Esophagus muscularis mucosa (tissue), 4 donors: ENCODE results near the gene LRRC3. TPM values are rescaled to one million over a fixed set of nuclear protein-coding genes. Genes with fewer than 3 reads are reported as not detected.
"Not testable (repeated sequence)": the region's sequence is repeated elsewhere in the genome, so short reads cannot be mapped to it uniquely, and the experiment has no call there.

Source experiments
- DNase-seq: peaks from one replicate; pipeline ENCODE4 v3.0.0-alpha.2; 2017; ENCODE audit errors: extremely low spot score
- H3K27ac ChIP-seq, 4 donors: fragments of 200-600 bp; sonication (generic); replicated peaks in 1 of 4; 1 replicate in 3 of 4; 2 replicates in 1 of 4; pipeline ENCODE4 v1.5.1; 2016 to 2019; ENCODE audit warnings: mild to moderate bottlenecking in 1 of 4
- H3K27me3 ChIP-seq, 4 donors: fragments of 200-600 bp; sonication (generic); one replicate each; pipeline versions ENCODE4 v1.5.1 to v1.6.0; 2016 to 2019
- H3K36me3 ChIP-seq, 4 donors: fragments of 200-600 bp; sonication (generic); one replicate each; pipeline ENCODE4 v1.5.1; 2016 to 2019
- H3K4me1 ChIP-seq, 4 donors: fragments of 200-600 bp; sonication (generic); one replicate each; pipeline ENCODE4 v1.5.1; 2016 to 2019
- H3K4me3 ChIP-seq, 4 donors: fragments of 200-600 bp; sonication (generic); 1 replicate in 2 of 4; 2 replicates in 2 of 4; pipeline ENCODE4 v1.5.1; 2016 to 2019; ENCODE audit warnings: mild to moderate bottlenecking in 4 of 4, moderate library complexity in 1 of 4
- H3K9me3 ChIP-seq, 4 donors: fragments of 200-600 bp; sonication (generic); 1 replicate in 3 of 4; 2 replicates in 1 of 4; pipeline ENCODE4 v1.5.1; 2016 to 2019
- CTCF ChIP-seq, 3 experiments: fragments of 200-600 bp in 2 of 3; fragments of 450-650 bp in 1 of 3; sonication (generic) in 2 of 3; IDR thresholded peaks; one replicate each; pipeline ENCODE4 v1.5.1; 2017 to 2019; ENCODE audit warnings: antibody characterized with exemption in 3 of 3, mild to moderate bottlenecking in 2 of 3, moderate library complexity in 1 of 3
- EP300 ChIP-seq: sonication (generic); formaldehyde crosslinking; IDR thresholded peaks from one replicate; pipeline ENCODE4 v1.6.1; 2017; ENCODE audit warnings: antibody characterized with exemption
- POLR2A ChIP-seq: fragments of 450-650 bp; IDR thresholded peaks from one replicate; pipeline ENCODE4 v1.6.1; 2017; ENCODE audit warnings: antibody characterized with exemption, moderate library complexity, mild to moderate bottlenecking, low read depth
- POLR2AphosphoS5 ChIP-seq, 2 donors: sonication (generic); formaldehyde crosslinking; IDR thresholded peaks; one replicate each; pipeline ENCODE4 v1.6.1; 2017; ENCODE audit warnings: antibody characterized with exemption in 2 of 2
- WGBS: methylation state at CpG from one replicate; pipeline ENCODE4 v1.1.5; 2018; 5-methylcytosine and 5-hydroxymethylcytosine counted together
- intact Hi-C: fragments of 100-400 bp; cut with DNase I; formaldehyde crosslinking; loops from one replicate; pipeline ENCODE4 v1.15.1; 2023
- total RNA-seq, 4 donors: library from RNA; depleted of rRNA; stranded (reverse); fragments of >200 nt; gene quantifications; one replicate each; pipeline versions ENCODE4 v1.1.0 to v1.2.1, GENCODE V29; 2016

The LRRC3 gene
- total RNA-seq, 4 donors from 2014 or later, result 3.3 to 6.6 (median 5.3) TPM

GRCh38 chr21:44416193-44416592, 39.1 kb upstream of the LRRC3 start:
- DNase-seq, result no peak
- WGBS, result 85% methylated on average over 6 of the region's 8 CpGs

GRCh38 chr21:44417621-44418107, 37.6 kb upstream of the LRRC3 start:
- DNase-seq, H3K27ac ChIP-seq, H3K9me3 ChIP-seq, intact Hi-C loops, H3K36me3 ChIP-seq, H3K4me1 ChIP-seq, H3K4me3 ChIP-seq: not testable (repeated sequence)
- 86% methylated on average over 18 of the region's 21 CpGs for WGBS
- peaks cover 0 to 54% (median 0%) of the 10 kb centered on the region in 4 donors for H3K27me3 ChIP-seq

More at GRCh38 chr21:44416193-44416592, 39.1 kb upstream of the LRRC3 start:
- H3K27ac ChIP-seq, result no peak overlapping the region
- peaks cover 0 to 54% (median 0%) of the 10 kb centered on the region in 4 donors for H3K27me3 ChIP-seq
- H3K36me3 ChIP-seq, result no peaks in the 10 kb centered on the region
- H3K4me3 ChIP-seq, result no peak overlapping the region
- no peaks in the 10 kb centered on the region for H3K4me1 ChIP-seq
- TF ChIP-seq POLR2AphosphoS5 (IDR thresholded peaks at IDR 0.05) (no peak), CTCF (IDR thresholded peaks at IDR 0.05) (no peak), POLR2A (no peak), EP300 (no peak)
- no peaks in the 10 kb centered on the region for H3K9me3 ChIP-seq
- intact Hi-C loops, result no loop called here

- no peaks in the 10 kb centered on the region for H3K4me1 ChIP-seq
These were observed 37.0 kb upstream of the LRRC3 start for GRCh38 chr21:44418108-44418875.

GRCh38 chr21:44418876-44419230, 36.5 kb upstream of the LRRC3 start:
- Histone ChIP-seq H3K4me3 (no peak overlapping the region), H3K36me3 (no peaks in the 10 kb centered on the region), H3K27ac (no peak overlapping the region), H3K4me1 (no peaks in the 10 kb centered on the region), H3K9me3 (no peaks in the 10 kb centered on the region), H3K27me3 (peaks cover 0 to 50% (median 0%) of the 10 kb centered on the region in 4 donors)
- WGBS, result 100% methylated on average over 4 of the region's 8 CpGs
- TF ChIP-seq POLR2AphosphoS5 (IDR thresholded peaks at IDR 0.05) (no peak), POLR2A (no peak), EP300 (no peak), CTCF (IDR thresholded peaks at IDR 0.05) (no peak)
- intact Hi-C loops, result no loop called here
- DNase-seq, result no peak

More at GRCh38 chr21:44418108-44418875, 37.0 kb upstream of the LRRC3 start:
- WGBS, result 85% methylated on average over 19 of the region's 25 CpGs
- Histone ChIP-seq H3K9me3 (no peaks in the 10 kb centered on the region), H3K36me3 (no peaks in the 10 kb centered on the region), H3K27me3 (peaks cover 0 to 54% (median 0%) of the 10 kb centered on the region in 4 donors), H3K4me3 (no peak overlapping the region), H3K27ac (no peak overlapping the region)
- DNase-seq, result no peak
- no peak for TF ChIP-seq EP300
- TF ChIP-seq POLR2AphosphoS5 (IDR thresholded peaks at IDR 0.05), result no peak
- TF ChIP-seq POLR2A, result no peak
- no peak for TF ChIP-seq CTCF (IDR thresholded peaks at IDR 0.05)
- intact Hi-C loops, result no loop called here

GRCh38 chr21:44419679-44420078, 35.6 kb upstream of the LRRC3 start:
- 91% methylated on average over 3 of the region's 3 CpGs for WGBS
- Histone ChIP-seq H3K27ac (no peak overlapping the region), H3K4me3 (no peak overlapping the region), H3K27me3 (peaks cover 0 to 50% (median under 1%) of the 10 kb centered on the region in 4 donors), H3K36me3 (no peaks in the 10 kb centered on the region), H3K9me3 (no peaks in the 10 kb centered on the region), H3K4me1 (no peaks in the 10 kb centered on the region)
- no peak for DNase-seq
- no peak for TF ChIP-seq EP300
- TF ChIP-seq POLR2AphosphoS5 (IDR thresholded peaks at IDR 0.05), result no peak
- no peak for TF ChIP-seq CTCF (IDR thresholded peaks at IDR 0.05)
- no peak for TF ChIP-seq POLR2A
- intact Hi-C loops, result no loop called here
